SKM-1 (cell line): ENCODE data around the gene FIBCD1.

Source experiments
- DNase-seq: peaks from one replicate; lab custom pipeline; 2025; ENCODE audit not compliant: unreplicated experiment; lab: John Stamatoyannopoulos, UW

The FIBCD1 gene

GRCh38 chr9:130897105-130897751, 41.8 kb downstream of the FIBCD1 start:
- DNase-seq = no peak

- no peak for DNase-seq
These were observed 42.6 kb downstream of the FIBCD1 start, which contains the start of gene QRFP for GRCh38 chr9:130896233-130897014. Gene QRFP (minus strand): TSS chr9:130896812. CDS start chr9:130893838, 2,974 bp downstream.

GRCh38 chr9:130895481-130896232, 43.4 kb downstream of the FIBCD1 start:
- DNase-seq = no peak

GRCh38 chr9:130895038-130895437, 44.0 kb downstream of the FIBCD1 start:
- no peak for DNase-seq

- DNase-seq = no peak
These were observed 44.5 kb downstream of the FIBCD1 start for GRCh38 chr9:130894546-130894945.

- DNase-seq = peak; percentile 93
These were observed 45.5 kb downstream of the FIBCD1 start for GRCh38 chr9:130893341-130894101.

- peak; percentile 16 for DNase-seq
These were observed 46.4 kb downstream of the FIBCD1 start for GRCh38 chr9:130892477-130893304.

- DNase-seq = no peak
These were observed 47.2 kb downstream of the FIBCD1 start for GRCh38 chr9:130891688-130892476.

- no peak for DNase-seq
These were observed 48.0 kb downstream of the FIBCD1 start for GRCh38 chr9:130890870-130891687.

GRCh38 chr9:130890124-130890523, 48.9 kb downstream of the FIBCD1 start:
- no peak for DNase-seq

- DNase-seq = no peak
These were observed 50.7 kb downstream of the FIBCD1 start for GRCh38 chr9:130888146-130888885.

GRCh38 chr9:130887494-130888144, 51.4 kb downstream of the FIBCD1 start:
- no peak for DNase-seq

GRCh38 chr9:130886981-130887380, 52.1 kb downstream of the FIBCD1 start:
- DNase-seq = no peak

GRCh38 chr9:130885484-130886375, 53.3 kb downstream of the FIBCD1 start:
- no peak for DNase-seq

- no peak for DNase-seq
These were observed 54.2 kb downstream of the FIBCD1 start for GRCh38 chr9:130884542-130885483.
